ENCODE data around the gene UMAD1. TPM values are rescaled to one million over a fixed set of nuclear protein-coding genes. Genes with fewer than 3 reads are reported as not detected.

Gene UMAD1
- total and polyA plus RNA-seq, 10 donors: 7.6 to 21.2 (median 14.2) TPM

DNA sequence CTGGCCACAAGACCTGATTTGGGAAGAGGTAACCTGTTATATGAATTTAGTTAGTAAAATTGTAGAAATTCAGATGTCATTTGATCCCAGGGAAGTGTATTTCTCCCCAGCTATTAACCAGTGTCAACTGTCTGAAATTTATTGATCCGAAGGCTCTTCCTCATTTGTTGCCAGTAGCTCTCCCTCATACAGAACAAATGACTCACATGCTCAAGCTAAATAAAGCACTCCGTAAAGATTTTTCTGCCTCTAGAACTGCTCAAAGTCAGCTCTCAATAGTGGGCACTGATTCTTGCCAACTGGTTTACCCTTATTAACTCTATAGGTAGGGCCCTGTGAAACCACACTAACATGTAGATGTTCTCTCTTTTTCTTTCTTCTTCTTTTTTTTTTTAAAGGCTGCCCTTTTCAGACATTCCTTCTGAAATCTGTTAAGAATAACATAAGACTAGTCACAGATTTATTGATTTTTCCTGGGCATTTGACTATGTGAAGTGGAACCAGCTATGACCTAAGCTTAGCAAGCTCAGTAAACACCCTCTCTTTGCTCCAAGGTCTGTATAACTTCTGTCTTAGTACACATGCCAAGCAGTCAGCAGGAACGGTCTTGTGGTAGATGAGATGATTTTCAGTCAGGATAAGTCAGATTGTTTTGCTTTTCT is 56.0 kb downstream of the UMAD1 start:
- no peak overlapping the region for H3K4me3 ChIP-seq
- no peak for TF ChIP-seq POLR2A (IDR thresholded peaks at IDR 0.05)
- TF ChIP-seq POLR2AphosphoS5 (IDR thresholded peaks at IDR 0.05): no peak
- 59 to 86% (median 79%) methylated on average over 3 of the region's 3 CpGs for WGBS, 5 donors
- H3K4me1 ChIP-seq: peaks cover 0 to 45% (median 6%) of the 10 kb centered on the region in 6 donors
- intact Hi-C loops (cut with DNase I; ENCODE audit: low total_unique reads): no loop called here
- DNase-seq: no peak
- H3K36me3 ChIP-seq: no peaks in the 10 kb centered on the region
- H3K27me3 ChIP-seq (replicated peaks in 1 of 7): no peaks in the 10 kb centered on the region
- H3K27ac ChIP-seq: no peak overlapping the region
- peaks cover 0 to 3% (median 0%) of the 10 kb centered on the region in 8 donors for H3K9me3 ChIP-seq

DNA sequence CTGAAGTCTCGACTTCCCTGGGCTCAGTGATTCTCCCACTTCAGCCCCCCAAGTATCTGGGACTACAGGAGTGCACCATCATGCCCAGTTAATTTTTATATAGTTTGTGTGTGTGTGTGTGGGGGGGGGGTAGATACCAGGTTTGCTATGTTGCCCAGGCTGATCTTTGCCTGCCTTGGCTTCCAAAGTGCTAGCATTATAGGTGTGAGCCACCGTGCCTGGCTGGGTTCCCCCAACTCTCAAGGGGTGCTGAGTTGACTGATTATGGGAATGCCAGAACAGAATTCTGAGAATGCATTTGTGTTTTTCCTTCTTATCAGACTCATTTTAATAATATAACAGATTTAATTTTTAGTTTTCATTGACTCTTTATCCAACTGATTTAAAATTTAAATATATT is 58.4 kb downstream of the UMAD1 start:
- DNase-seq: no peak
- Histone ChIP-seq H3K4me1 (peaks cover 0 to 52% (median 6%) of the 10 kb centered on the region in 6 donors), H3K27ac (no peak overlapping the region), H3K9me3 (peaks cover 0 to 3% (median 0%) of the 10 kb centered on the region in 8 donors), H3K36me3 (no peaks in the 10 kb centered on the region), H3K27me3 (replicated peaks in 1 of 7) (no peaks in the 10 kb centered on the region), H3K4me3 (no peak overlapping the region)
- TF ChIP-seq POLR2AphosphoS5 (IDR thresholded peaks at IDR 0.05): no peak
- TF ChIP-seq, protein P1, sequence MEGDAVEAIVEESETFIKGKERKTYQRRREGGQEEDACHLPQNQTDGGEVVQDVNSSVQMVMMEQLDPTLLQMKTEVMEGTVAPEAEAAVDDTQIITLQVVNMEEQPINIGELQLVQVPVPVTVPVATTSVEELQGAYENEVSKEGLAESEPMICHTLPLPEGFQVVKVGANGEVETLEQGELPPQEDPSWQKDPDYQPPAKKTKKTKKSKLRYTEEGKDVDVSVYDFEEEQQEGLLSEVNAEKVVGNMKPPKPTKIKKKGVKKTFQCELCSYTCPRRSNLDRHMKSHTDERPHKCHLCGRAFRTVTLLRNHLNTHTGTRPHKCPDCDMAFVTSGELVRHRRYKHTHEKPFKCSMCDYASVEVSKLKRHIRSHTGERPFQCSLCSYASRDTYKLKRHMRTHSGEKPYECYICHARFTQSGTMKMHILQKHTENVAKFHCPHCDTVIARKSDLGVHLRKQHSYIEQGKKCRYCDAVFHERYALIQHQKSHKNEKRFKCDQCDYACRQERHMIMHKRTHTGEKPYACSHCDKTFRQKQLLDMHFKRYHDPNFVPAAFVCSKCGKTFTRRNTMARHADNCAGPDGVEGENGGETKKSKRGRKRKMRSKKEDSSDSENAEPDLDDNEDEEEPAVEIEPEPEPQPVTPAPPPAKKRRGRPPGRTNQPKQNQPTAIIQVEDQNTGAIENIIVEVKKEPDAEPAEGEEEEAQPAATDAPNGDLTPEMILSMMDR (IDR thresholded peaks at IDR 0.05 in 8 of 11, conservative IDR thresholded peaks at IDR 0.05 in 3 of 11): no peak
- no peak for TF ChIP-seq POLR2A (IDR thresholded peaks at IDR 0.05)
- intact Hi-C loops (cut with DNase I; ENCODE audit: low total_unique reads): no loop called here
- WGBS, 5 donors: 76 to 89% (median 81%) methylated on average over 2 of the region's 2 CpGs

DNA sequence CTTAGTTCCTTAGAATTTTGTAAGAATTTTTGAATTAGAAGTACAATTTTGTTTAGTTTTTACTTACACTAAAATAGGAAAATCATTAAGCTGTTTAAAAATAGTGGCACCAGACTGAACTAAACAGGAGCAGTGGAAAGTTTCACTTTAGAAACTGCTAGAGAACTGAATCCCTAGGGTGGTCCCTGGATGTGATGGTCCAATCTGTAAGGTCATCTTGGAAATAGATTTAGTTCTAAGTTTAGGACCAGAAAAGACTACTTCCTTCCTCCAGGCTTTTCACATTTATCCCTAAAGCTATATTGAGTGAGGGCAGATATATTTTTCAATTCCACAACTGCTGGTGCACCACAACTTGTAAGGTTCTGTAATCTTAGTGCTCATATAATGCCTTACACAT is 58.8 kb downstream of the UMAD1 start:
- intact Hi-C loops (cut with DNase I; ENCODE audit: low total_unique reads): no loop called here
- peaks cover 0 to 3% (median 0%) of the 10 kb centered on the region in 8 donors for H3K9me3 ChIP-seq
- TF ChIP-seq POLR2AphosphoS5 (IDR thresholded peaks at IDR 0.05) (no peak), POLR2A (IDR thresholded peaks at IDR 0.05) (no peak)
- TF ChIP-seq, protein P1 (IDR thresholded peaks at IDR 0.05 in 8 of 11, conservative IDR thresholded peaks at IDR 0.05 in 3 of 11): no peak
- DNase-seq: no peak
- H3K27ac ChIP-seq: no peak overlapping the region
- H3K4me1 ChIP-seq: peaks cover 0 to 52% (median 6%) of the 10 kb centered on the region in 6 donors
- H3K36me3 ChIP-seq: no peaks in the 10 kb centered on the region
- H3K27me3 ChIP-seq (replicated peaks in 1 of 7): no peaks in the 10 kb centered on the region
- no peak overlapping the region for H3K4me3 ChIP-seq

DNA sequence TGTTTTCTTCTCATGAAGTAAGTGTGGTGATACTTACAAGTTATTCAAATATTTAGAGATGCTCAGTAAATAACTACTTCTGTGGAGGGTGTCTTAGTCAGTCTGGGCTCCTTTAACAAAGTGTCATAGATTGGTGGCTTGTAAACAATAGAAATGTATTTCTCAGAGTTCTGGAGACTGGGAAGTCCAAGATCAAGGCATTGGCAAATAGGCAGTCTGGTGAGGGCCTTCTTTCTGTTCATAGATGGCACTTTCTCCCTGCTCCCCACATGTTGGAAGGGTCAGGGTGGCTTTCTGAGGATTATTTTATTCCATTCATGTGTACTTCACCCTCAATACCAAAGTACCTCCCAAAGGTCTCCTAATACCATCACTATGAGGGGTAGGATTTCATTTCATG is 59.4 kb downstream of the UMAD1 start:
- no peaks in the 10 kb centered on the region for H3K36me3 ChIP-seq
- H3K4me1 ChIP-seq: peaks cover 0 to 56% (median 6%) of the 10 kb centered on the region in 6 donors
- intact Hi-C loops (cut with DNase I; ENCODE audit: low total_unique reads): no loop called here
- no peak overlapping the region for H3K27ac ChIP-seq
- H3K9me3 ChIP-seq: no peaks in the 10 kb centered on the region
- no peak overlapping the region for H3K4me3 ChIP-seq
- TF ChIP-seq POLR2AphosphoS5 (IDR thresholded peaks at IDR 0.05) (no peak), POLR2A (IDR thresholded peaks at IDR 0.05) (no peak)
- TF ChIP-seq, protein P1 (IDR thresholded peaks at IDR 0.05 in 8 of 11, conservative IDR thresholded peaks at IDR 0.05 in 3 of 11): no peak
- no peak for DNase-seq
- no peaks in the 10 kb centered on the region for H3K27me3 ChIP-seq (replicated peaks in 1 of 7)
